A549 (cell line): Measurements from ENCODE around the gene PRAMEF27.
"Not testable (repeated sequence)": the region's sequence is repeated elsewhere in the genome, so short reads cannot be mapped to it uniquely, and the experiment has no call there.

Source experiments
- CBX8 ChIP-seq: fragments of 200-600 bp; sonication (generic); IDR thresholded peaks from 2 replicates; pipeline ENCODE4 v1.6.1; 2016
- ESRRA ChIP-seq: fragments of 150-350 bp; IDR thresholded peaks from 2 replicates; pipeline ENCODE4 v1.6.1; 2014; ENCODE audit warnings: mild to moderate bottlenecking, low read length, borderline replicate concordance
- HEYL ChIP-seq: fragments of 250-450 bp; sonication (Bioruptor Pico); IDR thresholded peaks from 2 replicates; pipeline ENCODE4 v1.8.0; 2021; ENCODE audit warnings: mild to moderate bottlenecking, moderate library complexity
- NPAS2 ChIP-seq: fragments of 250-450 bp; sonication (Bioruptor Pico); IDR thresholded peaks from 2 replicates; pipeline ENCODE4 v1.8.0; 2022; ENCODE audit warnings: mild to moderate bottlenecking, moderate library complexity, borderline replicate concordance
- POLR2A ChIP-seq: IDR thresholded peaks from 2 replicates; pipeline ENCODE4 v1.6.1; 2012; ENCODE audit warnings: mild to moderate bottlenecking, low read length
- RNF2 ChIP-seq: fragments of 200-600 bp; sonication (generic); IDR thresholded peaks from 2 replicates; pipeline ENCODE4 v1.6.1; 2016; ENCODE audit warnings: low read depth, mild to moderate bottlenecking, antibody characterized with exemption, moderate library complexity, borderline replicate concordance
- ZC3H11A ChIP-seq: fragments of 450-650 bp; IDR thresholded peaks from 2 replicates; pipeline ENCODE4 v1.6.1; 2014; ENCODE audit warnings: antibody characterized with exemption, mild to moderate bottlenecking
- ZFP36 ChIP-seq: fragments of 450-650 bp; IDR thresholded peaks from 2 replicates; pipeline ENCODE4 v1.6.1; 2014; ENCODE audit warnings: borderline replicate concordance; ENCODE audit not compliant: partially characterized antibody
- TF ChIP-seq, protein P1 (sequence below): fragments of >200 bp; sonication (Bioruptor Twin); formaldehyde crosslinking; IDR thresholded peaks from 3 replicates; pipeline ENCODE4 v1.5.1; 2016
- TF ChIP-seq, protein P2 (sequence below): fragments of 200-600 bp; sonication (generic); IDR thresholded peaks from 2 replicates; pipeline ENCODE4 v1.6.1; 2016; ENCODE audit warnings: antibody characterized with exemption, mild to moderate bottlenecking, moderate library complexity
- TF ChIP-seq, protein P3 (sequence below): IDR thresholded peaks from 2 replicates; pipeline ENCODE4 v1.6.1; 2012; ENCODE audit warnings: low read depth, borderline replicate concordance

DNA sequence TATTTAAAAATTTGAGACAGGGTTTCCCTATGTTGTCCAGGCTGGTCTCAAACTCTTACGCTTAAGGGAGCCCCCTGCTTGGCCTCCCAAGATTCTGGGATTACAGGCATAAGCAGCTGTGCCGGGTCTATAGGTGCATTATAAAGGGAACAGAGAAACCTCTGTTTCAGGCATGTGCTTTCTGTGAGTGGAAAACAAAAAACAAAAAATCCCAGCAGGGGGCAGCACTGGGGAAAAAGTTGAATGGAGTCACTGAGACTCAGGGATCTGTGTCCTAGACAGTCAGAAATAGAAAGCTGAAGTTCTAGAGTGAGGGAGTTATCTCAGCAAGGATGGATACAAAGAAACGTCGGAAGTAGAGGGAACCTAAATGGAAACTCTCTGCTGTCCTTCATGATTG lies 50.6 kb downstream of the PRAMEF27 start:
- TF ChIP-seq, protein P1, sequence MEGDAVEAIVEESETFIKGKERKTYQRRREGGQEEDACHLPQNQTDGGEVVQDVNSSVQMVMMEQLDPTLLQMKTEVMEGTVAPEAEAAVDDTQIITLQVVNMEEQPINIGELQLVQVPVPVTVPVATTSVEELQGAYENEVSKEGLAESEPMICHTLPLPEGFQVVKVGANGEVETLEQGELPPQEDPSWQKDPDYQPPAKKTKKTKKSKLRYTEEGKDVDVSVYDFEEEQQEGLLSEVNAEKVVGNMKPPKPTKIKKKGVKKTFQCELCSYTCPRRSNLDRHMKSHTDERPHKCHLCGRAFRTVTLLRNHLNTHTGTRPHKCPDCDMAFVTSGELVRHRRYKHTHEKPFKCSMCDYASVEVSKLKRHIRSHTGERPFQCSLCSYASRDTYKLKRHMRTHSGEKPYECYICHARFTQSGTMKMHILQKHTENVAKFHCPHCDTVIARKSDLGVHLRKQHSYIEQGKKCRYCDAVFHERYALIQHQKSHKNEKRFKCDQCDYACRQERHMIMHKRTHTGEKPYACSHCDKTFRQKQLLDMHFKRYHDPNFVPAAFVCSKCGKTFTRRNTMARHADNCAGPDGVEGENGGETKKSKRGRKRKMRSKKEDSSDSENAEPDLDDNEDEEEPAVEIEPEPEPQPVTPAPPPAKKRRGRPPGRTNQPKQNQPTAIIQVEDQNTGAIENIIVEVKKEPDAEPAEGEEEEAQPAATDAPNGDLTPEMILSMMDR = not testable (repeated sequence)
- TF ChIP-seq POLR2A; HEYL (CRISPR knock-in tag); CBX8; NPAS2 (CRISPR knock-in tag); ESRRA; ZFP36; ZC3H11A; RNF2: not testable (repeated sequence)
- TF ChIP-seq, protein P2, sequence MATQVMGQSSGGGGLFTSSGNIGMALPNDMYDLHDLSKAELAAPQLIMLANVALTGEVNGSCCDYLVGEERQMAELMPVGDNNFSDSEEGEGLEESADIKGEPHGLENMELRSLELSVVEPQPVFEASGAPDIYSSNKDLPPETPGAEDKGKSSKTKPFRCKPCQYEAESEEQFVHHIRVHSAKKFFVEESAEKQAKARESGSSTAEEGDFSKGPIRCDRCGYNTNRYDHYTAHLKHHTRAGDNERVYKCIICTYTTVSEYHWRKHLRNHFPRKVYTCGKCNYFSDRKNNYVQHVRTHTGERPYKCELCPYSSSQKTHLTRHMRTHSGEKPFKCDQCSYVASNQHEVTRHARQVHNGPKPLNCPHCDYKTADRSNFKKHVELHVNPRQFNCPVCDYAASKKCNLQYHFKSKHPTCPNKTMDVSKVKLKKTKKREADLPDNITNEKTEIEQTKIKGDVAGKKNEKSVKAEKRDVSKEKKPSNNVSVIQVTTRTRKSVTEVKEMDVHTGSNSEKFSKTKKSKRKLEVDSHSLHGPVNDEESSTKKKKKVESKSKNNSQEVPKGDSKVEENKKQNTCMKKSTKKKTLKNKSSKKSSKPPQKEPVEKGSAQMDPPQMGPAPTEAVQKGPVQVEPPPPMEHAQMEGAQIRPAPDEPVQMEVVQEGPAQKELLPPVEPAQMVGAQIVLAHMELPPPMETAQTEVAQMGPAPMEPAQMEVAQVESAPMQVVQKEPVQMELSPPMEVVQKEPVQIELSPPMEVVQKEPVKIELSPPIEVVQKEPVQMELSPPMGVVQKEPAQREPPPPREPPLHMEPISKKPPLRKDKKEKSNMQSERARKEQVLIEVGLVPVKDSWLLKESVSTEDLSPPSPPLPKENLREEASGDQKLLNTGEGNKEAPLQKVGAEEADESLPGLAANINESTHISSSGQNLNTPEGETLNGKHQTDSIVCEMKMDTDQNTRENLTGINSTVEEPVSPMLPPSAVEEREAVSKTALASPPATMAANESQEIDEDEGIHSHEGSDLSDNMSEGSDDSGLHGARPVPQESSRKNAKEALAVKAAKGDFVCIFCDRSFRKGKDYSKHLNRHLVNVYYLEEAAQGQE = not testable (repeated sequence)
- TF ChIP-seq, protein P3, sequence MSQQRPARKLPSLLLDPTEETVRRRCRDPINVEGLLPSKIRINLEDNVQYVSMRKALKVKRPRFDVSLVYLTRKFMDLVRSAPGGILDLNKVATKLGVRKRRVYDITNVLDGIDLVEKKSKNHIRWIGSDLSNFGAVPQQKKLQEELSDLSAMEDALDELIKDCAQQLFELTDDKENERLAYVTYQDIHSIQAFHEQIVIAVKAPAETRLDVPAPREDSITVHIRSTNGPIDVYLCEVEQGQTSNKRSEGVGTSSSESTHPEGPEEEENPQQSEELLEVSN = not testable (repeated sequence)
